Measurements from ENCODE around the gene GLIS1.

GLIS1 gene

GRCh38 chr1:53735261-53735660 lies 3.7 kb downstream of the GLIS1 start:
- H3K4me1 ChIP-seq (ENCODE audit: insufficient read depth, low read length): no peaks in the 10 kb centered on the region
- no peak overlapping the region for H3K4me2 ChIP-seq (ENCODE audit: insufficient read depth, low read length)
- H3K9ac ChIP-seq (ENCODE audit: low read depth, low read length): no peak overlapping the region
- peaks cover 25% of the 10 kb centered on the region for H3K27me3 ChIP-seq (ENCODE audit: insufficient read depth, low read length, poor library complexity)
- H3K9me3 ChIP-seq (ENCODE audit: insufficient read depth, low read length, severe bottlenecking): no peaks in the 10 kb centered on the region
- H3K79me2 ChIP-seq (ENCODE audit: insufficient read depth, low read length): no peaks in the 10 kb centered on the region
- no peaks in the 10 kb centered on the region for H3K36me3 ChIP-seq (ENCODE audit: insufficient read depth, low read length)
- no peaks in the 10 kb centered on the region; the same call in 1 of the 2 replicates for H4K20me1 ChIP-seq (ENCODE audit: insufficient read depth, low read length)
- H2AFZ ChIP-seq (ENCODE audit: low read depth, low read length): no peak overlapping the region
- H3K27ac ChIP-seq (ENCODE audit: low read length): no peak overlapping the region
- TF ChIP-seq CTCF (IDR thresholded peaks at IDR 0.05; ENCODE audit: borderline replicate concordance, extremely low read depth, low read length, poor library complexity, severe bottlenecking) (no peak), EZH2 (IDR thresholded peaks at IDR 0.05; ENCODE audit: borderline replicate concordance, low read depth, low read length, severe bottlenecking) (no peak)
- ATAC-seq (ENCODE audit: insufficient read depth, low read depth) (no peak), DNase-seq (no peak)
- no peak overlapping the region for H3K4me3 ChIP-seq (ENCODE audit: low read depth in 1 of 2, low read length in 2 of 2)

- H3K27me3 ChIP-seq (ENCODE audit: insufficient read depth, low read length, poor library complexity): peaks cover 25% of the 10 kb centered on the region
- H3K9ac ChIP-seq (ENCODE audit: low read depth, low read length): no peak overlapping the region
- no peaks in the 10 kb centered on the region for H3K79me2 ChIP-seq (ENCODE audit: insufficient read depth, low read length)
- TF ChIP-seq EZH2 (IDR thresholded peaks at IDR 0.05; ENCODE audit: borderline replicate concordance, low read depth, low read length, severe bottlenecking): no peak
- no peak for TF ChIP-seq CTCF (IDR thresholded peaks at IDR 0.05; ENCODE audit: borderline replicate concordance, extremely low read depth, low read length, poor library complexity, severe bottlenecking)
- no peak for ATAC-seq (ENCODE audit: insufficient read depth, low read depth)
- no peaks in the 10 kb centered on the region; the same call in 1 of the 2 replicates for H4K20me1 ChIP-seq (ENCODE audit: insufficient read depth, low read length)
- H3K9me3 ChIP-seq (ENCODE audit: insufficient read depth, low read length, severe bottlenecking): no peaks in the 10 kb centered on the region
- H3K4me2 ChIP-seq (ENCODE audit: insufficient read depth, low read length): no peak overlapping the region
- no peak for DNase-seq
- no peaks in the 10 kb centered on the region for H3K36me3 ChIP-seq (ENCODE audit: insufficient read depth, low read length)
- H2AFZ ChIP-seq (ENCODE audit: low read depth, low read length): no peak overlapping the region
- H3K4me3 ChIP-seq (ENCODE audit: low read depth in 1 of 2, low read length in 2 of 2): no peak overlapping the region
- H3K27ac ChIP-seq (ENCODE audit: low read length): no peak overlapping the region
- no peaks in the 10 kb centered on the region for H3K4me1 ChIP-seq (ENCODE audit: insufficient read depth, low read length)
These were observed 4.2 kb downstream of the GLIS1 start for GRCh38 chr1:53734650-53735211.

- H3K9ac ChIP-seq (ENCODE audit: low read depth, low read length): no peak overlapping the region
- H3K4me3 ChIP-seq (ENCODE audit: low read depth in 1 of 2, low read length in 2 of 2): no peak overlapping the region
- ATAC-seq (ENCODE audit: insufficient read depth, low read depth) (no peak), DNase-seq (no peak)
- no peak for TF ChIP-seq CTCF (IDR thresholded peaks at IDR 0.05; ENCODE audit: borderline replicate concordance, extremely low read depth, low read length, poor library complexity, severe bottlenecking)
- no peak for TF ChIP-seq EZH2 (IDR thresholded peaks at IDR 0.05; ENCODE audit: borderline replicate concordance, low read depth, low read length, severe bottlenecking)
- no peak overlapping the region for H2AFZ ChIP-seq (ENCODE audit: low read depth, low read length)
- H3K36me3 ChIP-seq (ENCODE audit: insufficient read depth, low read length): no peaks in the 10 kb centered on the region
- no peaks in the 10 kb centered on the region for H3K4me1 ChIP-seq (ENCODE audit: insufficient read depth, low read length)
- H3K4me2 ChIP-seq (ENCODE audit: insufficient read depth, low read length): no peak overlapping the region
- no peaks in the 10 kb centered on the region; the same call in 1 of the 2 replicates for H4K20me1 ChIP-seq (ENCODE audit: insufficient read depth, low read length)
- H3K9me3 ChIP-seq (ENCODE audit: insufficient read depth, low read length, severe bottlenecking): no peaks in the 10 kb centered on the region
- H3K27me3 ChIP-seq (ENCODE audit: insufficient read depth, low read length, poor library complexity): peaks cover 25% of the 10 kb centered on the region
- no peaks in the 10 kb centered on the region for H3K79me2 ChIP-seq (ENCODE audit: insufficient read depth, low read length)
- H3K27ac ChIP-seq (ENCODE audit: low read length): no peak overlapping the region
These were observed 4.9 kb downstream of the GLIS1 start for GRCh38 chr1:53733975-53734649.

Measured in DND-41 (cell line).